ENCODE results near the gene DHRS7C. TPM values are rescaled to one million over a fixed set of nuclear protein-coding genes. Genes with fewer than 3 reads are reported as not detected.

Gene DHRS7C
- polyA plus RNA-seq, 2 donors = 0.05 TPM; not detected in 1

GRCh38 chr17:9824797-9825338 is 33.5 kb upstream of the DHRS7C start:
- 73 to 76% methylated on average over 8 of the region's 8 CpGs for WGBS, 2 donors
- Histone ChIP-seq H3K27me3 (ENCODE audit: control insufficient read depth in 1 of 2, insufficient read depth in 2 of 2, low read length in 2 of 2) (no peaks in the 10 kb centered on the region), H3K4me1 (ENCODE audit: control insufficient read depth in 2 of 2, insufficient read depth in 2 of 2, low read length in 1 of 2) (peaks cover 0 to 2% of the 10 kb centered on the region in 2 donors), H3K36me3 (ENCODE audit: control insufficient read depth in 2 of 2, insufficient read depth in 2 of 2, low read length in 1 of 2) (no peaks in the 10 kb centered on the region), H3K27ac (ENCODE audit: low read depth in 2 of 2, low read length in 1 of 2) (no peak overlapping the region), H3K9me3 (ENCODE audit: control insufficient read depth in 2 of 2, insufficient read depth in 1 of 2, low read depth in 1 of 2, low read length in 1 of 2) (no peaks in the 10 kb centered on the region), H3K4me3 (ENCODE audit: low read depth in 1 of 2, low read length in 2 of 2) (no peak overlapping the region)

DNA sequence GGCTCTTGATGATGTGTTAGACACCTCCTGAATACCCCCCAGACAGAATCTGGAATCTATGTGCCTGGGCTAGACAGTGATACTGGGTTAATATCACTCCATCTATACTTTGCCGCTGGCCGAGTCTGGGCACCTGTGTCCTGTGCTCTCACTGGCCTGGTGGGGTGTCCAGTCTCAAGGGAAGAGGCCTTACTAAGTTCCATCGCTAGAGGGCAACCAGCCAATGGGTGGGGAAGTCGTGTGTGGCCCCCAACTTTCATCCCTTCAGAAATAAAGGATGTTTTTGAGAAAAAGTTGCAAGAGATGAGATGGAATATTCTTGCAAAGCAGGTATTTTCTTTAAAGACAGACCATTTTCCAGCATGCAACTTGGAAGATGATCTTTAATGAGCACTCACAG is 32.7 kb upstream of the DHRS7C start:
- no peaks in the 10 kb centered on the region for H3K36me3 ChIP-seq (ENCODE audit: control insufficient read depth in 2 of 2, insufficient read depth in 2 of 2, low read length in 1 of 2)
- peaks cover 0 to 2% of the 10 kb centered on the region in 2 donors for H3K4me1 ChIP-seq (ENCODE audit: control insufficient read depth in 2 of 2, insufficient read depth in 2 of 2, low read length in 1 of 2)
- H3K4me3 ChIP-seq (ENCODE audit: low read depth in 1 of 2, low read length in 2 of 2) = no peak overlapping the region
- H3K9me3 ChIP-seq (ENCODE audit: control insufficient read depth in 2 of 2, insufficient read depth in 1 of 2, low read depth in 1 of 2, low read length in 1 of 2) = no peaks in the 10 kb centered on the region
- no peaks in the 10 kb centered on the region for H3K27me3 ChIP-seq (ENCODE audit: control insufficient read depth in 1 of 2, insufficient read depth in 2 of 2, low read length in 2 of 2)
- H3K27ac ChIP-seq (ENCODE audit: low read depth in 2 of 2, low read length in 1 of 2) = no peak overlapping the region
- WGBS, 2 donors = 58 to 61% methylated on average over 4 of the region's 4 CpGs

GRCh38 chr17:9821921-9822320 is 30.5 kb upstream of the DHRS7C start, which contains the start of gene GSG1L2:
GSG1L2 (minus strand) TSS chr17:9822079; CDS start chr17:9822071, 8 bp downstream.
- peaks cover 0 to 2% of the 10 kb centered on the region in 2 donors for H3K4me1 ChIP-seq (ENCODE audit: control insufficient read depth in 2 of 2, insufficient read depth in 2 of 2, low read length in 1 of 2)
- no peaks in the 10 kb centered on the region for H3K36me3 ChIP-seq (ENCODE audit: control insufficient read depth in 2 of 2, insufficient read depth in 2 of 2, low read length in 1 of 2)
- WGBS, 2 donors = 68 to 69% methylated on average over 15 of the region's 15 CpGs
- no peak within 1 kb of the TSS for H3K27ac ChIP-seq (ENCODE audit: low read depth in 2 of 2, low read length in 1 of 2)
- H3K27me3 ChIP-seq (ENCODE audit: control insufficient read depth in 1 of 2, insufficient read depth in 2 of 2, low read length in 2 of 2) = no peaks in the 10 kb centered on the region
- no peak within 1 kb of the TSS for H3K4me3 ChIP-seq (ENCODE audit: low read depth in 1 of 2, low read length in 2 of 2)
- H3K9me3 ChIP-seq (ENCODE audit: control insufficient read depth in 2 of 2, insufficient read depth in 1 of 2, low read depth in 1 of 2, low read length in 1 of 2) = no peaks in the 10 kb centered on the region

GRCh38 chr17:9820448-9820847 is 29.1 kb upstream of the DHRS7C start:
- H3K36me3 ChIP-seq (ENCODE audit: control insufficient read depth in 2 of 2, insufficient read depth in 2 of 2, low read length in 1 of 2) = no peaks in the 10 kb centered on the region
- 59 to 87% methylated on average over 3 of the region's 3 CpGs for WGBS, 2 donors
- H3K27ac ChIP-seq (ENCODE audit: low read depth in 2 of 2, low read length in 1 of 2) = no peak overlapping the region
- peaks cover 0 to 2% of the 10 kb centered on the region in 2 donors for H3K4me1 ChIP-seq (ENCODE audit: control insufficient read depth in 2 of 2, insufficient read depth in 2 of 2, low read length in 1 of 2)
- H3K27me3 ChIP-seq (ENCODE audit: control insufficient read depth in 1 of 2, insufficient read depth in 2 of 2, low read length in 2 of 2) = no peaks in the 10 kb centered on the region
- no peak overlapping the region for H3K4me3 ChIP-seq (ENCODE audit: low read depth in 1 of 2, low read length in 2 of 2)
- H3K9me3 ChIP-seq (ENCODE audit: control insufficient read depth in 2 of 2, insufficient read depth in 1 of 2, low read depth in 1 of 2, low read length in 1 of 2) = no peaks in the 10 kb centered on the region

DNA sequence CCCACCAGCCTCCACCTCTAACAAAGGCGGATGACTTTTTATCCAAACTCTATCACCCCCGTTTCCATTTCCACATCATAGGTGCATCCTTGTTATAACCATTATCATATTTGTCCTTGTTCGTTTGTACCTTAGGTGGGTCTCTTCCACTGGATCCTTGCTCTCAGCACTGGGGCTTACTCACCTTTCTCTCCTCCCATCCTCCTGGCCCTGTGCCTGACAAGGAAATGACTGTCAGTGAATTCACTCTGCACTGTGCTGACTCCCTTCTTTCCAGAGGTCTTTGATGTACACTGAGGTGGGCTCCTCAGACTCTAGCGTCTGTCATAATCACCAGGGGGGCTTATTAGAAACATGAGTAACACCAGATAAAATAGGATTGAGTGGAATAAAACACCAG is 27.4 kb upstream of the DHRS7C start:
- Histone ChIP-seq H3K4me3 (ENCODE audit: low read depth in 1 of 2, low read length in 2 of 2) (no peak overlapping the region), H3K36me3 (ENCODE audit: control insufficient read depth in 2 of 2, insufficient read depth in 2 of 2, low read length in 1 of 2) (no peaks in the 10 kb centered on the region), H3K4me1 (ENCODE audit: control insufficient read depth in 2 of 2, insufficient read depth in 2 of 2, low read length in 1 of 2) (no peaks in the 10 kb centered on the region), H3K27me3 (ENCODE audit: control insufficient read depth in 1 of 2, insufficient read depth in 2 of 2, low read length in 2 of 2) (no peaks in the 10 kb centered on the region), H3K27ac (ENCODE audit: low read depth in 2 of 2, low read length in 1 of 2) (no peak overlapping the region), H3K9me3 (ENCODE audit: control insufficient read depth in 2 of 2, insufficient read depth in 1 of 2, low read depth in 1 of 2, low read length in 1 of 2) (no peaks in the 10 kb centered on the region)
- 59 to 74% methylated on average over 4 of the region's 4 CpGs for WGBS, 2 donors

- Histone ChIP-seq H3K9me3 (ENCODE audit: control insufficient read depth in 2 of 2, insufficient read depth in 1 of 2, low read depth in 1 of 2, low read length in 1 of 2) (no peaks in the 10 kb centered on the region), H3K27ac (ENCODE audit: low read depth in 2 of 2, low read length in 1 of 2) (no peak overlapping the region), H3K4me3 (ENCODE audit: low read depth in 1 of 2, low read length in 2 of 2) (no peak overlapping the region), H3K36me3 (ENCODE audit: control insufficient read depth in 2 of 2, insufficient read depth in 2 of 2, low read length in 1 of 2) (no peaks in the 10 kb centered on the region), H3K27me3 (ENCODE audit: control insufficient read depth in 1 of 2, insufficient read depth in 2 of 2, low read length in 2 of 2) (no peaks in the 10 kb centered on the region), H3K4me1 (ENCODE audit: control insufficient read depth in 2 of 2, insufficient read depth in 2 of 2, low read length in 1 of 2) (no peaks in the 10 kb centered on the region)
- 40 to 44% methylated on average over 8 of the region's 8 CpGs for WGBS, 2 donors
Observed at GRCh38 chr17:9817086-9817485, 25.7 kb upstream of the DHRS7C start.

GRCh38 chr17:9816472-9816871 is 25.1 kb upstream of the DHRS7C start:
- H3K27ac ChIP-seq (ENCODE audit: low read depth in 2 of 2, low read length in 1 of 2) = no peak overlapping the region
- no peaks in the 10 kb centered on the region for H3K36me3 ChIP-seq (ENCODE audit: control insufficient read depth in 2 of 2, insufficient read depth in 2 of 2, low read length in 1 of 2)
- no peaks in the 10 kb centered on the region for H3K9me3 ChIP-seq (ENCODE audit: control insufficient read depth in 2 of 2, insufficient read depth in 1 of 2, low read depth in 1 of 2, low read length in 1 of 2)
- 81 to 85% methylated on average over 10 of the region's 10 CpGs for WGBS, 2 donors
- H3K4me1 ChIP-seq (ENCODE audit: control insufficient read depth in 2 of 2, insufficient read depth in 2 of 2, low read length in 1 of 2) = no peaks in the 10 kb centered on the region
- no peaks in the 10 kb centered on the region for H3K27me3 ChIP-seq (ENCODE audit: control insufficient read depth in 1 of 2, insufficient read depth in 2 of 2, low read length in 2 of 2)
- no peak overlapping the region for H3K4me3 ChIP-seq (ENCODE audit: low read depth in 1 of 2, low read length in 2 of 2)

- Histone ChIP-seq H3K9me3 (ENCODE audit: control insufficient read depth in 2 of 2, insufficient read depth in 1 of 2, low read depth in 1 of 2, low read length in 1 of 2) (no peaks in the 10 kb centered on the region), H3K36me3 (ENCODE audit: control insufficient read depth in 2 of 2, insufficient read depth in 2 of 2, low read length in 1 of 2) (no peaks in the 10 kb centered on the region)
Observed at GRCh38 chr17:9814337-9814945, 23.0 kb upstream of the DHRS7C start.

DNA sequence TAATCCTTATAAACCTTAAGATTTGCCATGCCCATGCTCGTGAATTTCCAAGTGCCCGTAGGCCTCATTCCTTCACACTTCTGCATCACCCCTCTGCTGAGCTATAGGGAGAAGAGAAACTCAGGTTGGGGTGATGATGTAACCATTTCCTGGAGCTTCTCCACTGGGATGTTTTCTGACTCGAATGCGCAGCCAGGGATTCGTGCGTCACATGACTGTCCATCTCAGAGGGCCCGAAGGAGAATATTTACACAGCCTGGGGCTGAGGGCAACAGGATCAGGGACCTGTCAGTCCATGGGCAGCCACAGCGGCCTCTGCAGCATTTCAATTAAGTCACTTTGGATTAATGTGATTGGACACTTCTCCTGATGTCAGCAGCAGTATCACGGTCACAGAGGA is 21.8 kb upstream of the DHRS7C start:
- WGBS, 2 donors = 62 to 70% methylated on average over 9 of the region's 9 CpGs
- H3K4me1 ChIP-seq (ENCODE audit: control insufficient read depth in 2 of 2, insufficient read depth in 2 of 2, low read length in 1 of 2) = no peaks in the 10 kb centered on the region

More at GRCh38 chr17:9814337-9814945, 23.0 kb upstream of the DHRS7C start:
- H3K4me3 ChIP-seq (ENCODE audit: low read depth in 1 of 2, low read length in 2 of 2) = no peak overlapping the region
- H3K4me1 ChIP-seq (ENCODE audit: control insufficient read depth in 2 of 2, insufficient read depth in 2 of 2, low read length in 1 of 2) = no peaks in the 10 kb centered on the region
- WGBS, 2 donors = 66 to 76% methylated on average over 14 of the region's 14 CpGs
- H3K27me3 ChIP-seq (ENCODE audit: control insufficient read depth in 1 of 2, insufficient read depth in 2 of 2, low read length in 2 of 2) = no peaks in the 10 kb centered on the region
- no peak overlapping the region for H3K27ac ChIP-seq (ENCODE audit: low read depth in 2 of 2, low read length in 1 of 2)

GRCh38 chr17:9811537-9811936 is 20.1 kb upstream of the DHRS7C start:
- WGBS, 2 donors = 61 to 70% methylated on average over 11 of the region's 11 CpGs
- Histone ChIP-seq H3K9me3 (ENCODE audit: control insufficient read depth in 2 of 2, insufficient read depth in 1 of 2, low read depth in 1 of 2, low read length in 1 of 2) (no peaks in the 10 kb centered on the region), H3K4me3 (ENCODE audit: low read depth in 1 of 2, low read length in 2 of 2) (no peak overlapping the region), H3K27ac (ENCODE audit: low read depth in 2 of 2, low read length in 1 of 2) (no peak overlapping the region), H3K4me1 (ENCODE audit: control insufficient read depth in 2 of 2, insufficient read depth in 2 of 2, low read length in 1 of 2) (no peaks in the 10 kb centered on the region), H3K36me3 (ENCODE audit: control insufficient read depth in 2 of 2, insufficient read depth in 2 of 2, low read length in 1 of 2) (no peaks in the 10 kb centered on the region), H3K27me3 (ENCODE audit: control insufficient read depth in 1 of 2, insufficient read depth in 2 of 2, low read length in 2 of 2) (no peaks in the 10 kb centered on the region)

More for the DNA sequence above, 21.8 kb upstream of the DHRS7C start:
- no peaks in the 10 kb centered on the region for H3K9me3 ChIP-seq (ENCODE audit: control insufficient read depth in 2 of 2, insufficient read depth in 1 of 2, low read depth in 1 of 2, low read length in 1 of 2)
- H3K27me3 ChIP-seq (ENCODE audit: control insufficient read depth in 1 of 2, insufficient read depth in 2 of 2, low read length in 2 of 2) = no peaks in the 10 kb centered on the region
- no peak overlapping the region for H3K4me3 ChIP-seq (ENCODE audit: low read depth in 1 of 2, low read length in 2 of 2)
- H3K27ac ChIP-seq (ENCODE audit: low read depth in 2 of 2, low read length in 1 of 2) = no peak overlapping the region
- no peaks in the 10 kb centered on the region for H3K36me3 ChIP-seq (ENCODE audit: control insufficient read depth in 2 of 2, insufficient read depth in 2 of 2, low read length in 1 of 2)

Data from esophagus (tissue), 2 donors.